Coronary artery (tissue), 2 donors: Measurements from ENCODE around the gene SLCO3A1.

Experiments
- DNase-seq: peaks from one replicate; pipeline ENCODE4 v3.0.0-alpha.2; 2017; ENCODE audit warnings: low spot score
- H3K27ac ChIP-seq, 2 donors: fragments of 200-600 bp; sonication (generic); one replicate each; pipeline ENCODE4 v1.5.1; 2016 to 2019
- H3K4me3 ChIP-seq: fragments of 200-600 bp; sonication (generic); 2 replicates; pipeline ENCODE4 v1.5.1; 2016; ENCODE audit warnings: mild to moderate bottlenecking, moderate library complexity
- TF ChIP-seq, protein P1 (sequence below): fragments of 200-600 bp; sonication (generic); IDR thresholded peaks from one replicate; pipeline ENCODE4 v1.5.1; 2019; ENCODE audit warnings: antibody characterized with exemption

The SLCO3A1 gene

DNA sequence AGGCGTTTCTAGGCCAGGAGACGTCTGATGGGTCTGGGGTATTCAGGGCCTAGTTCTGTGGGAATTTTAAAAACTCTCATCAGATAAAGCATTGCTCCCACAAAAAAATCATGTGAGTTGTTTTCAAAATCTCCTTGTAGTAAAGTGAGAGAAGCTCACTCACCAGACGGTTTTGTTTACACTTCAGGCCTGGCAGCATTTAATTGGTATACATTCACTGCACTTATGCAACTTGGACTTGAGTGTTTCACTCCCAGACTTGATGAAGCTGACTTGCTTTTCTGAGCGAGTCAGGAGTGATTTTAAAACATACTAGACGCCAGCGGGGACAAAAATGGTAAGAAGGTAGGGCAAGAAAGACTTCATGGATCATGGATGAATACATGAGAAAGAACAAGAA, 75.2 kb downstream of the SLCO3A1 start:
- DNase-seq, result no peak
- Histone ChIP-seq H3K27ac (peak overlapping the region in 1 of 2 donors; percentile 87), H3K4me3 (no peak overlapping the region)
- TF ChIP-seq, protein P1, sequence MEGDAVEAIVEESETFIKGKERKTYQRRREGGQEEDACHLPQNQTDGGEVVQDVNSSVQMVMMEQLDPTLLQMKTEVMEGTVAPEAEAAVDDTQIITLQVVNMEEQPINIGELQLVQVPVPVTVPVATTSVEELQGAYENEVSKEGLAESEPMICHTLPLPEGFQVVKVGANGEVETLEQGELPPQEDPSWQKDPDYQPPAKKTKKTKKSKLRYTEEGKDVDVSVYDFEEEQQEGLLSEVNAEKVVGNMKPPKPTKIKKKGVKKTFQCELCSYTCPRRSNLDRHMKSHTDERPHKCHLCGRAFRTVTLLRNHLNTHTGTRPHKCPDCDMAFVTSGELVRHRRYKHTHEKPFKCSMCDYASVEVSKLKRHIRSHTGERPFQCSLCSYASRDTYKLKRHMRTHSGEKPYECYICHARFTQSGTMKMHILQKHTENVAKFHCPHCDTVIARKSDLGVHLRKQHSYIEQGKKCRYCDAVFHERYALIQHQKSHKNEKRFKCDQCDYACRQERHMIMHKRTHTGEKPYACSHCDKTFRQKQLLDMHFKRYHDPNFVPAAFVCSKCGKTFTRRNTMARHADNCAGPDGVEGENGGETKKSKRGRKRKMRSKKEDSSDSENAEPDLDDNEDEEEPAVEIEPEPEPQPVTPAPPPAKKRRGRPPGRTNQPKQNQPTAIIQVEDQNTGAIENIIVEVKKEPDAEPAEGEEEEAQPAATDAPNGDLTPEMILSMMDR, result no peak

DNA sequence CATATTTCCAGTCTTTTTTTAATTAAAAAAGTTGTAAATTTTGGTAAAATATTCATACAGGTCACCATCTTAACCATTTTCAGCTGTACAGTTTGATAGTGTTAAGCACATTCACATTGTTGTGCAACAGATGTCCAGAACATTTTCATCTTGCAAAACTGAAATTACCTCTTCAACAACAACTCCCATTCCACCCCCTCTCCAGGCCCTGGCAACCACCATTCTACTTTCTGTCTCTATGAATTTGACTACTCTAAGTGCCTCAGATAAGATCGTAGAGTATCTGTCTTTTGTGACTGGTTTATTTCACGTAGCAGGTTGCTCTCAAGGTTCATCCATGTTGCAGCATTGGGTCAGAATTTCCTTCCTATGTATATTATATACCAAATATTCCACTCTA, 76.0 kb downstream of the SLCO3A1 start:
- DNase-seq, result no peak
- Histone ChIP-seq H3K27ac (peak overlapping the region in 1 of 2 donors; percentile 45), H3K4me3 (no peak overlapping the region)
- TF ChIP-seq, protein P1, result no peak

DNA sequence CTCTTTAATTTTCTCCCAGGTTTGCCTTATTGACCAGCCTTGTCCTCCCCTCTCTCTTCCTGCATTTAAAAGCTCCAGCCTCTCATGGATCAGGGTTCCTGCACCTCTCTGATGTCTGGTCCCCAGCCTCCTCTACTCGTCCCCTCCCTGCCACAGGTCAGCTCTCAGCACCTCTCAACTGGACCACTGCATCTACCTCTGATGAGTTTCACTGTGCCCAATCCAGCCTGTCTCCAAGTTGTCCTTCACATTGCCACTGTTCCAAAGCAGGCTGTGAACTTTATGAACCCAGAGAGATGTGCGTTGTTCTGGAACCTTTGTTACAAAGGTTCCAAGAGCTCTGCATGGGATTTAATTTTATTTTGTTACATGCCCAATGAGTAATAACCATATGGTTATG, 76.6 kb downstream of the SLCO3A1 start:
- H3K4me3 ChIP-seq, result no peak overlapping the region
- DNase-seq, result no peak
- peak overlapping the region in 1 of 2 donors; percentile 45 for H3K27ac ChIP-seq
- TF ChIP-seq, protein P1, result no peak

DNA sequence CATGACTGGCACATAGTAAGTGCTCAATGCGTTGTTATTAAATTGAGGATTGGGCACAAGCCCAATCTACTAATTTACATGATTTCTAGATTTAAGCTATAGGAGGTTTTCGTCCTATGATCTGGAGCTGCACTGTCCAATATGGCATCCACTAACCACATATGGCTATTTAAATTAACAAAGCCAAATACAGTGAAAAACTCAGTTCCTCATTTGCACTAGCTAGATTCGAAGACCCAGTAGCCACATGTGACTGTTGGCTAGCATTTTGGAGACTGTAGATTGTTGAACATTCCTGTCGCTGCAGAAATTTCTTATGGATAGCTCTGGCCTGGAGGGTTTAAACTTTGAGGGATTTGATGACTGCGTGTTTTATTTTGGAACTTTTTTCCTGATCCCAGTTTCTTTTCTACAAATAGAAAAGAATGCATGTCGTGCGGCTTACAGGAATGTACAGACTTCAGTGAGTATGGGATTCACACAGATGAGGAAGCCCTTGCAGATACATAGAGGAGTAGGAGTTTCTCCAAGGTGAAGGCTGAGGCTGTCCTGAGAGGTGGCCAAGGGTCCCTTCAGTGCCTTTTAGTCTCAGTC, 82.8 kb downstream of the SLCO3A1 start:
- TF ChIP-seq, protein P1, result no peak
- Histone ChIP-seq H3K4me3 (no peak overlapping the region), H3K27ac (peak overlapping the region; percentile 39 to 50)
- no peak for DNase-seq

DNA sequence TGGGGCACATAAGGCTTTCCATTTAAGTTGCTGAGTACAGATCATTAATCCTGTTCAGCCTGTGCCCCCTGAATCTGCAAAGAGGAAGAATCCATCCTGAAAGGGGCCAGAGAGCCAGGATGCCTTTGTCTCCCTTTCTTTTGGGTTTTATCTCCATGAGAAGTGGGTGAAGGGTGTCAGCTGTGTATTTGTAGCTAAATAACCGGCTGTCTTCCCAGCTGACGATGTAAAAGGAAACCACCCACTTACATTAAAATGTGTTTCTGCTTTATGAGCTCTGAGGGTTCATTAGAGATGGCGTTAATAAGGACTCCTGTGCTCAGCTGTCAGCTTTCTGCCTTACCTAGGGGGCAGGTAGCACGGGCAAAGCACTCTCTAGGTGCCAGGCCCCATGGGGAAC, 83.4 kb downstream of the SLCO3A1 start:
- Histone ChIP-seq H3K27ac (peak overlapping the region; percentile 39 to 50), H3K4me3 (no peak overlapping the region)
- TF ChIP-seq, protein P1, result no peak
- DNase-seq, result no peak

DNA sequence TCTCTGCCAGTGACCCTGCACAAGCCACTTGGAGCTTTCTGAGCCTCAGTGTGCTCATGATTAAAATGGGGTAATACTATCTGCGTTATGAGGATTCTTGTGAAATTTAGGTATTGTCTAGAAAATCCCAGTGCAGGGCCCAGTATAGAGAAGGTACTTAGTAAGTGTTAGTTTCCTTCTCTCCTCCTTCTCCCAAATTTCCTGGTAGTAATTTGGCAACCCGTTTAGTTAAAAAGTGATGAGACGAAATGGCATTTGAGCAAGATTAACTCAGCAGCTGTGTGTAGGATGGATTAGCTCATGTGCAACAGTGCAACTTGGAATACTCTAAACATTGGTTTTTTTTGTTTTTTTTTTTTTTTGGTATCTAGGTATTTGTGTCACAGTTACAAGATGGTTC, 84.6 kb downstream of the SLCO3A1 start:
- peak overlapping the region in 1 of 2 donors; percentile 4 for H3K27ac ChIP-seq
- no peak for DNase-seq
- no peak overlapping the region for H3K4me3 ChIP-seq
- TF ChIP-seq, protein P1, result no peak

DNA sequence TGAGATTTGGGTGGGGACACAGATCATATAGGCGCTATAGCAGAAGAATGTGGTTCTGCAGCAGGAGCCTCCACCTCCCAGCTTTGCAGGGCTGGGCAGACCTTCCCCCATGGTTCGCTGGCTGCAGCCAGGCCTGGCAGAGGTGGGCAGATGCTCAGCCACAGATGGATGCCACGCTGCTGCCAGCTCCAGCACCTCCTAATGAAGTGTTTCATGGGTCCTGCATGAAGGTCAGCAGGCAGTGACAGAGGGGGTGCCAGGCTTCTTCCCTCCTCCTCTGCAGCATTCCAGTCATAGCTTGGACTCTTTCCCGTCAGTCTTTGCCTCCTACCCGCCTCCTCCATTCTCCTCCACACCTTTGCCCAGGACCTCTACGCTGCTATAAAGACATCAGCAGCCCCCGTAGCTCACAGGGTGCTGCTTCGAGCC, 85.9 kb downstream of the SLCO3A1 start:
- Histone ChIP-seq H3K4me3 (peak overlapping the region; percentile 20), H3K27ac (peak overlapping the region in 1 of 2 donors; percentile 54)
- TF ChIP-seq, protein P1, result no peak
- DNase-seq, result no peak
